Astrocyte (in vitro differentiated cells and primary cell): ENCODE data around the gene EPB41. TPM values are rescaled to one million over a fixed set of nuclear protein-coding genes. Genes with fewer than 3 reads are reported as not detected.

Source experiments
- DNase-seq: peaks from one replicate; pipeline ENCODE4 v3.0.0-alpha.2; 2010; ENCODE audit warnings: low read depth
- FAIRE-seq: peaks from 2 replicates; lab custom pipeline; 2011; peaks lifted over from hg19 to GRCh38; lab: Jason Lieb, UNC
- H2AFZ ChIP-seq: 2 replicates; pipeline ENCODE4 v1.6.0; 2012; ENCODE audit warnings: low read depth, low read length, inconsistent platforms
- H3K27ac ChIP-seq: 2 replicates; pipeline ENCODE4 v1.5.1; 2011; ENCODE audit warnings: low read depth, low read length, inconsistent platforms
- H3K27me3 ChIP-seq: 2 replicates; pipeline ENCODE4 v1.6.0; 2011; ENCODE audit warnings: low read length, inconsistent platforms; ENCODE audit not compliant: insufficient read depth
- H3K36me3 ChIP-seq: 2 replicates; pipeline ENCODE4 v1.5.1; 2011; ENCODE audit warnings: low read length, inconsistent platforms; ENCODE audit not compliant: insufficient read depth
- H3K4me1 ChIP-seq: 2 replicates; pipeline ENCODE4 v1.5.1; 2011; ENCODE audit warnings: low read length, inconsistent platforms; ENCODE audit not compliant: insufficient read depth
- H3K4me2 ChIP-seq: 2 replicates; pipeline ENCODE4 v1.6.0; 2012; ENCODE audit warnings: low read length, inconsistent platforms
- H3K4me3 ChIP-seq: 2 replicates; pipeline ENCODE4 v1.5.1; 2011; ENCODE audit warnings: low read depth, mild to moderate bottlenecking, low read length, inconsistent platforms; ENCODE audit not compliant: insufficient read depth
- H3K79me2 ChIP-seq: 2 replicates; pipeline ENCODE4 v1.6.0; 2012; ENCODE audit warnings: mild to moderate bottlenecking, low read length, inconsistent platforms; ENCODE audit not compliant: insufficient read depth
- H3K9ac ChIP-seq: 2 replicates; pipeline ENCODE4 v1.6.0; 2012; ENCODE audit warnings: mild to moderate bottlenecking, low read length, inconsistent platforms
- H3K9me3 ChIP-seq: 2 replicates; pipeline ENCODE4 v1.5.1; 2012; ENCODE audit warnings: low read depth, mild to moderate bottlenecking, low read length, inconsistent platforms; ENCODE audit not compliant: insufficient read depth
- H4K20me1 ChIP-seq: 2 replicates; pipeline ENCODE4 v1.6.0; 2012; ENCODE audit warnings: low read length, inconsistent platforms; ENCODE audit not compliant: insufficient read depth
- H3K27ac Mint-ChIP-seq: one replicate; pipeline ENCODE4 v1.8.0; 2021; ENCODE audit warnings: mild to moderate bottlenecking, mixed read lengths; ENCODE audit not compliant: unreplicated experiment
- H3K27me3 Mint-ChIP-seq: one replicate; pipeline ENCODE4 v1.8.0; 2021; ENCODE audit warnings: low read depth, mixed read lengths; ENCODE audit not compliant: unreplicated experiment
- H3K36me3 Mint-ChIP-seq: one replicate; pipeline ENCODE4 v1.8.0; 2021; ENCODE audit warnings: low read depth, mixed read lengths; ENCODE audit not compliant: unreplicated experiment
- H3K4me1 Mint-ChIP-seq: one replicate; pipeline ENCODE4 v1.8.0; 2021; ENCODE audit warnings: low read depth, mixed read lengths; ENCODE audit not compliant: unreplicated experiment
- H3K4me3 Mint-ChIP-seq: one replicate; pipeline ENCODE4 v1.8.0; 2021; ENCODE audit warnings: mild to moderate bottlenecking, moderate library complexity, mixed read lengths; ENCODE audit not compliant: unreplicated experiment
- H3K9me3 Mint-ChIP-seq: one replicate; pipeline ENCODE4 v1.8.0; 2021; ENCODE audit warnings: mild to moderate bottlenecking, mixed read lengths; ENCODE audit not compliant: unreplicated experiment
- EZH2 ChIP-seq: IDR thresholded peaks from 2 replicates; pipeline ENCODE4 v1.6.1; 2012; ENCODE audit warnings: mild to moderate bottlenecking, low read length, inconsistent platforms; ENCODE audit not compliant: insufficient read depth
- total RNA-seq: library from RNA; stranded (reverse); gene quantifications from 2 replicates; pipeline ENCODE4 v1.2.1, GENCODE V29; 2021
- TF ChIP-seq, protein P1 (sequence below): IDR thresholded peaks from 2 replicates; pipeline ENCODE4 v1.5.1; 2011; ENCODE audit warnings: low read depth, mild to moderate bottlenecking, inconsistent platforms, low read length, moderate library complexity; ENCODE audit not compliant: insufficient read depth

Gene EPB41
- total RNA-seq, 1 donor from 2014 or later = 13.9 TPM

DNA sequence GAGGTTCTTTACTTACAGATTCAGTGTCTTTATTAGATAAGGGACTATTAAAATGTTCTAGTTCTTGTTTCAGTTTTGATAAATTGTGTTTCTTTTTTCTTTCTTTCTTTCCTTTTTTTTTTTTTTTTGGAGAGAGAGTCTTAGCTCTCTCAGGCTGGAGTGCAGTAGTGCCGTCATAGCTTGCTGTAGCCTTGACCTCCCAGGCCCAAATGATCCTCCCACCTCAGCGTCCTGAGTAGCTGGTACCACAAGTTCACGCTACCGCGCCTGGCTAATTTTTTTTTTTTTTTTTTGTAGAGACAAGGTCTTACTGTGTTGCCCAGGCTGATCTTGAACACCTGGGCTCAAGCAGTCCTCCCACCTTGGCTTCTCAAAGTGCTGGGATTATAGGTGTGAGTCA lies 132.8 kb downstream of the EPB41 start:
- no peak for FAIRE-seq
- no peaks in the 10 kb centered on the region for H3K4me1 Mint-ChIP-seq

DNA sequence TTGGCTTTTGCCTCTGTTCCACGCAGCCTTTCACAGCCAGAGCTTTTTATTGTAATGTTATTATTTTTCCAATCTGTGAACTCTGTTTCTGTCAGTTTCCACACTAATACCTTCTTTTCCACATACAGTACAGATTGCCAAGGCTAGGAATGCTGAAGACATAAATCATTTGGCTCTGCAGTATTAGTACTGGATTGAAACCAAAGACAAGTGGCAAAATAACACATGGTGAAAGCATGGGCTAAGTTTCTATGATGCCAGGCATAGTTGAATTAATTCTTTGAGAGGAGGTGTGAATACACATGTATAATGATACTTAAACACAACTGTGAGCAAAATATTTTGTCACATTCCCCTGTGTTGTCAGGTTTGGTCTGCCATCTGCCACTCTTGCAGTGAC lies 135.8 kb downstream of the EPB41 start:
- FAIRE-seq (no peak), DNase-seq (peak; percentile 14)
- H3K27me3 ChIP-seq = no peaks in the 10 kb centered on the region
- Mint-ChIP-seq H3K27me3 (no peaks in the 10 kb centered on the region), H3K36me3 (no peaks in the 10 kb centered on the region), H3K27ac (no peak overlapping the region), H3K4me1 (peaks cover 2% of the 10 kb centered on the region), H3K4me3 (no peak overlapping the region), H3K9me3 (no peaks in the 10 kb centered on the region)
- H3K9me3 ChIP-seq = no peaks in the 10 kb centered on the region
- no peak overlapping the region for H3K4me3 ChIP-seq
- H2AFZ ChIP-seq = no peak overlapping the region
- TF ChIP-seq, protein P1, sequence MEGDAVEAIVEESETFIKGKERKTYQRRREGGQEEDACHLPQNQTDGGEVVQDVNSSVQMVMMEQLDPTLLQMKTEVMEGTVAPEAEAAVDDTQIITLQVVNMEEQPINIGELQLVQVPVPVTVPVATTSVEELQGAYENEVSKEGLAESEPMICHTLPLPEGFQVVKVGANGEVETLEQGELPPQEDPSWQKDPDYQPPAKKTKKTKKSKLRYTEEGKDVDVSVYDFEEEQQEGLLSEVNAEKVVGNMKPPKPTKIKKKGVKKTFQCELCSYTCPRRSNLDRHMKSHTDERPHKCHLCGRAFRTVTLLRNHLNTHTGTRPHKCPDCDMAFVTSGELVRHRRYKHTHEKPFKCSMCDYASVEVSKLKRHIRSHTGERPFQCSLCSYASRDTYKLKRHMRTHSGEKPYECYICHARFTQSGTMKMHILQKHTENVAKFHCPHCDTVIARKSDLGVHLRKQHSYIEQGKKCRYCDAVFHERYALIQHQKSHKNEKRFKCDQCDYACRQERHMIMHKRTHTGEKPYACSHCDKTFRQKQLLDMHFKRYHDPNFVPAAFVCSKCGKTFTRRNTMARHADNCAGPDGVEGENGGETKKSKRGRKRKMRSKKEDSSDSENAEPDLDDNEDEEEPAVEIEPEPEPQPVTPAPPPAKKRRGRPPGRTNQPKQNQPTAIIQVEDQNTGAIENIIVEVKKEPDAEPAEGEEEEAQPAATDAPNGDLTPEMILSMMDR = no peak
- TF ChIP-seq EZH2 = no peak
- H4K20me1 ChIP-seq = no peaks in the 10 kb centered on the region
- no peak overlapping the region for H3K4me2 ChIP-seq
- H3K36me3 ChIP-seq = no peaks in the 10 kb centered on the region
- H3K27ac ChIP-seq = no peak overlapping the region
- H3K4me1 ChIP-seq = no peaks in the 10 kb centered on the region
- H3K9ac ChIP-seq = no peak overlapping the region
- no peaks in the 10 kb centered on the region for H3K79me2 ChIP-seq

More for the DNA sequence above, 132.8 kb downstream of the EPB41 start:
- Histone ChIP-seq H3K4me2 (no peak overlapping the region), H3K27me3 (no peaks in the 10 kb centered on the region), H3K4me1 (no peaks in the 10 kb centered on the region), H4K20me1 (no peaks in the 10 kb centered on the region), H3K27ac (no peak overlapping the region), H3K36me3 (no peaks in the 10 kb centered on the region), H3K4me3 (no peak overlapping the region), H3K9ac (no peak overlapping the region), H2AFZ (no peak overlapping the region), H3K79me2 (no peaks in the 10 kb centered on the region), H3K9me3 (no peaks in the 10 kb centered on the region)
- no peak overlapping the region for H3K27ac Mint-ChIP-seq
- H3K36me3 Mint-ChIP-seq = no peaks in the 10 kb centered on the region
- no peak overlapping the region for H3K4me3 Mint-ChIP-seq
- DNase-seq = no peak
- no peaks in the 10 kb centered on the region for H3K27me3 Mint-ChIP-seq
- H3K9me3 Mint-ChIP-seq = no peaks in the 10 kb centered on the region
- TF ChIP-seq, protein P1 = no peak
- TF ChIP-seq EZH2 = no peak

DNA sequence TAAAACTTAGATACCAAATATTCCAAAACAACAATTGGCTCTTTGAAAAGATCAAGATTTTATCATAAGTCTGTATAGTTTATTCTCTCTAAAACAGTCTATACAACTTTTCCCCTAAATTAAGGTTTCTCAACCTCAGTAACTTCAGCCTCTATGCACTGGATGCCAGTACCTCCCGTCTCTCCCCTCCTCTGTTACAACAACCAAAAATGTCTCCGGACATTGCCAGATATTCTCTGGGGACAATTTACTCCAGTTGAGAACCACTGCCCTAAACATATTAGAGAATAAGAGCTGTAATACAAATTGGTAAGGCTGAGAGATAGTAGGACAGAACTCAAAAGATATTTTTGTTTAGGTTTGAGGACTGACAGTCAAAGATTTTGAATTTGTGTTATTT lies 137.7 kb downstream of the EPB41 start:
- Mint-ChIP-seq H3K36me3 (no peaks in the 10 kb centered on the region), H3K27me3 (no peaks in the 10 kb centered on the region), H3K4me1 (peaks cover 6% of the 10 kb centered on the region), H3K4me3 (no peak overlapping the region), H3K27ac (no peak overlapping the region), H3K9me3 (no peaks in the 10 kb centered on the region)
- no peaks in the 10 kb centered on the region for H3K79me2 ChIP-seq
- H4K20me1 ChIP-seq = no peaks in the 10 kb centered on the region
- no peak overlapping the region for H3K27ac ChIP-seq
- H3K4me3 ChIP-seq = no peak overlapping the region
- H3K27me3 ChIP-seq = no peaks in the 10 kb centered on the region
- H3K9me3 ChIP-seq = no peaks in the 10 kb centered on the region
- no peak overlapping the region for H3K4me2 ChIP-seq
- H2AFZ ChIP-seq = no peak overlapping the region
- no peaks in the 10 kb centered on the region for H3K4me1 ChIP-seq
- no peaks in the 10 kb centered on the region for H3K36me3 ChIP-seq
- no peak for DNase-seq
- TF ChIP-seq, protein P1 = no peak
- TF ChIP-seq EZH2 = no peak
- no peak overlapping the region for H3K9ac ChIP-seq
- no peak for FAIRE-seq
